Activated T-cell treated with anti-CD3 and anti-CD28 coated beads, Interleukin-2, amount 50 U/mL, for 4 hours (primary cell): Measurements from ENCODE around the gene CYP20A1. TPM values are rescaled to one million over a fixed set of nuclear protein-coding genes. Genes with fewer than 3 reads are reported as not detected.
A peak's percentile ranks its signal among the peaks of the same experiment; 100 is the strongest.
"Not testable (repeated sequence)": the region's sequence is repeated elsewhere in the genome, so short reads cannot be mapped to it uniquely, and the experiment has no call there.

ENCODE experiments used
- ATAC-seq, 2 donors: fragments of 200-7000 bp; cut with Tn5 transposase; one replicate each; pipeline ENCODE4 v1.10.0; 2021
- DNase-seq: peaks from one replicate; pipeline ENCODE4 v3.0.0-alpha.2; 2020
- H3K27me3 Mint-ChIP-seq: one replicate; pipeline ENCODE4 v1.8.0; 2021; ENCODE audit warnings: low read depth, mixed read lengths
- H3K36me3 Mint-ChIP-seq: one replicate; pipeline ENCODE4 v1.8.0; 2022; ENCODE audit warnings: mixed read lengths; ENCODE audit not compliant: insufficient read depth
- H3K4me1 Mint-ChIP-seq: one replicate; pipeline ENCODE4 v1.8.0; 2021; ENCODE audit warnings: low read depth, mixed read lengths
- H3K4me3 Mint-ChIP-seq: one replicate; pipeline ENCODE4 v1.8.0; 2021; ENCODE audit warnings: mild to moderate bottlenecking, moderate library complexity, mixed read lengths
- H3K9me3 Mint-ChIP-seq: one replicate; pipeline ENCODE4 v1.8.0; 2021; ENCODE audit warnings: mixed read lengths
- total RNA-seq, 3 donors: library from RNA; stranded (reverse); gene quantifications; one replicate each; pipeline ENCODE4 v1.2.1, GENCODE V29; 2021

CYP20A1 gene
- total RNA-seq, 3 donors from 2014 or later = 27.5 to 30.4 (median 28.8) TPM

GRCh38 chr2:203242518-203242917 lies 3.7 kb downstream of the CYP20A1 start:
- ATAC-seq (no peak), DNase-seq (no peak)
- peaks cover 33% of the 10 kb centered on the region for H3K36me3 Mint-ChIP-seq
- H3K4me3 Mint-ChIP-seq = no peak overlapping the region
- no peaks in the 10 kb centered on the region for H3K9me3 Mint-ChIP-seq
- H3K27me3 Mint-ChIP-seq = no peaks in the 10 kb centered on the region
- H3K4me1 Mint-ChIP-seq = peaks cover 42% of the 10 kb centered on the region

- peaks cover 32% of the 10 kb centered on the region for H3K36me3 Mint-ChIP-seq
- DNase-seq (no peak), ATAC-seq (no peak)
- no peaks in the 10 kb centered on the region for H3K27me3 Mint-ChIP-seq
- peaks cover 23% of the 10 kb centered on the region for H3K4me1 Mint-ChIP-seq
- H3K9me3 Mint-ChIP-seq = no peaks in the 10 kb centered on the region
- no peak overlapping the region for H3K4me3 Mint-ChIP-seq
Measured at GRCh38 chr2:203246646-203247045, 7.8 kb downstream of the CYP20A1 start.

GRCh38 chr2:203252818-203253217 lies 14.0 kb downstream of the CYP20A1 start:
- no peaks in the 10 kb centered on the region for H3K9me3 Mint-ChIP-seq
- no peaks in the 10 kb centered on the region for H3K27me3 Mint-ChIP-seq
- H3K36me3 Mint-ChIP-seq = peaks cover 38% of the 10 kb centered on the region
- DNase-seq = no peak
- no peak overlapping the region for H3K4me3 Mint-ChIP-seq
- no peak for ATAC-seq
- H3K4me1 Mint-ChIP-seq = peaks cover 1% of the 10 kb centered on the region

GRCh38 chr2:203253422-203254095 lies 14.7 kb downstream of the CYP20A1 start:
- H3K36me3 Mint-ChIP-seq = peaks cover 40% of the 10 kb centered on the region
- not testable (repeated sequence) for ATAC-seq, H3K4me3 Mint-ChIP-seq, DNase-seq, H3K4me1 Mint-ChIP-seq, H3K27me3 Mint-ChIP-seq, H3K9me3 Mint-ChIP-seq

GRCh38 chr2:203261326-203262159 lies 22.7 kb downstream of the CYP20A1 start:
- Mint-ChIP-seq H3K27me3 (no peaks in the 10 kb centered on the region), H3K9me3 (no peaks in the 10 kb centered on the region), H3K36me3 (peaks cover 23% of the 10 kb centered on the region), H3K4me1 (peaks cover 9% of the 10 kb centered on the region), H3K4me3 (no peak overlapping the region)
- ATAC-seq (no peak), DNase-seq (no peak)

GRCh38 chr2:203279288-203279687 lies 40.5 kb downstream of the CYP20A1 start:
- Mint-ChIP-seq H3K4me1 (no peaks in the 10 kb centered on the region), H3K9me3 (no peaks in the 10 kb centered on the region), H3K4me3 (no peak overlapping the region), H3K27me3 (no peaks in the 10 kb centered on the region), H3K36me3 (peaks cover 22% of the 10 kb centered on the region)
- ATAC-seq (no peak), DNase-seq (no peak)

- no peaks in the 10 kb centered on the region for H3K9me3 Mint-ChIP-seq
- no peaks in the 10 kb centered on the region for H3K4me1 Mint-ChIP-seq
- ATAC-seq (no peak), DNase-seq (no peak)
- H3K27me3 Mint-ChIP-seq = no peaks in the 10 kb centered on the region
- H3K4me3 Mint-ChIP-seq = no peak overlapping the region
- H3K36me3 Mint-ChIP-seq = peaks cover 22% of the 10 kb centered on the region
Measured at GRCh38 chr2:203280428-203281064, 41.7 kb downstream of the CYP20A1 start.

- Mint-ChIP-seq H3K9me3 (no peaks in the 10 kb centered on the region), H3K36me3 (peaks cover 13% of the 10 kb centered on the region), H3K4me3 (no peak overlapping the region), H3K27me3 (no peaks in the 10 kb centered on the region), H3K4me1 (no peaks in the 10 kb centered on the region)
- DNase-seq (no peak), ATAC-seq (no peak)
Measured at GRCh38 chr2:203282101-203282500, 43.3 kb downstream of the CYP20A1 start.

- no peaks in the 10 kb centered on the region for H3K27me3 Mint-ChIP-seq
- ATAC-seq = no peak
- peaks cover 12% of the 10 kb centered on the region for H3K36me3 Mint-ChIP-seq
- no peaks in the 10 kb centered on the region for H3K9me3 Mint-ChIP-seq
- no peaks in the 10 kb centered on the region for H3K4me1 Mint-ChIP-seq
- H3K4me3 Mint-ChIP-seq = no peak overlapping the region
- no peak for DNase-seq
Measured at GRCh38 chr2:203286532-203286931, 47.7 kb downstream of the CYP20A1 start.

- peaks cover 7% of the 10 kb centered on the region for H3K36me3 Mint-ChIP-seq
- no peak overlapping the region for H3K4me3 Mint-ChIP-seq
- no peak for ATAC-seq
- DNase-seq = no peak
- no peaks in the 10 kb centered on the region for H3K9me3 Mint-ChIP-seq
- H3K4me1 Mint-ChIP-seq = no peaks in the 10 kb centered on the region
- no peaks in the 10 kb centered on the region for H3K27me3 Mint-ChIP-seq
Measured at GRCh38 chr2:203301667-203302066, 62.8 kb downstream of the CYP20A1 start.

- ATAC-seq, H3K4me1 Mint-ChIP-seq, H3K9me3 Mint-ChIP-seq, H3K4me3 Mint-ChIP-seq, DNase-seq, H3K27me3 Mint-ChIP-seq: not testable (repeated sequence)
- H3K36me3 Mint-ChIP-seq = peaks cover 11% of the 10 kb centered on the region
Measured at GRCh38 chr2:203302586-203302985, 63.8 kb downstream of the CYP20A1 start.

GRCh38 chr2:203310688-203311436 lies 72.0 kb downstream of the CYP20A1 start:
- ATAC-seq (no peak), DNase-seq (no peak)
- no peak overlapping the region for H3K4me3 Mint-ChIP-seq
- peaks cover 27% of the 10 kb centered on the region for H3K36me3 Mint-ChIP-seq
- H3K9me3 Mint-ChIP-seq = peaks cover 7% of the 10 kb centered on the region
- no peaks in the 10 kb centered on the region for H3K27me3 Mint-ChIP-seq
- peaks cover 2% of the 10 kb centered on the region for H3K4me1 Mint-ChIP-seq

GRCh38 chr2:203326356-203326755 lies 87.5 kb downstream of the CYP20A1 start:
- ATAC-seq (peak; percentile 23 to 52), DNase-seq (no peak)
- H3K36me3 Mint-ChIP-seq = no peaks in the 10 kb centered on the region
- no peak overlapping the region for H3K4me3 Mint-ChIP-seq
- H3K4me1 Mint-ChIP-seq = peaks cover 36% of the 10 kb centered on the region
- H3K27me3 Mint-ChIP-seq = no peaks in the 10 kb centered on the region
- H3K9me3 Mint-ChIP-seq = no peaks in the 10 kb centered on the region

GRCh38 chr2:203327582-203327900 lies 88.7 kb downstream of the CYP20A1 start:
- H3K36me3 Mint-ChIP-seq = no peaks in the 10 kb centered on the region
- H3K27me3 Mint-ChIP-seq = no peaks in the 10 kb centered on the region
- no peak for ATAC-seq

More at GRCh38 chr2:203327582-203327900, 88.7 kb downstream of the CYP20A1 start:
- Mint-ChIP-seq H3K4me1 (peaks cover 36% of the 10 kb centered on the region), H3K4me3 (peak overlapping the region; percentile 88), H3K9me3 (no peaks in the 10 kb centered on the region)
- no peak for DNase-seq
